K562 (cell line): ENCODE results near the gene TIFAB.

Experiments used
- CTCF ChIP-seq, 3 experiments: IDR thresholded peaks in 2 of 3; conservative IDR thresholded peaks in 1 of 3; 2 replicates each; pipeline ENCODE4 v1.5.1; 2011 to 2012; ENCODE audit warnings: low read length in 3 of 3, mild to moderate bottlenecking in 3 of 3, control low read depth in 2 of 3, improper control_type of control experiment in 1 of 3, inconsistent platforms in 1 of 3, low read depth in 1 of 3, mixed read lengths in 1 of 3, moderate library complexity in 1 of 3; ENCODE audit not compliant: insufficient read depth in 2 of 3
- YY1 ChIP-seq, 3 experiments: IDR thresholded peaks; 2 replicates each; pipeline ENCODE4 v1.6.1; 2011; ENCODE audit warnings: low read length in 2 of 3, mild to moderate bottlenecking in 2 of 3, moderate library complexity in 2 of 3, borderline replicate concordance in 1 of 3, control low read depth in 1 of 3, low read depth in 1 of 3; ENCODE audit not compliant: insufficient read depth in 3 of 3, insufficient replicate concordance in 2 of 3, control insufficient read depth in 1 of 3, insufficient read length in 1 of 3; ENCODE audit errors: extremely low read depth in 1 of 3
- TF ChIP-seq, protein P1 (sequence below): sonication (generic); formaldehyde crosslinking; IDR thresholded peaks from 2 replicates; pipeline ENCODE4 v1.8.0; 2023; ENCODE audit warnings: mild to moderate bottlenecking, missing genetic modification reagents

- no peak for TF ChIP-seq YY1 (IDR thresholded peaks at IDR 0.05; ENCODE audit: borderline replicate concordance in 1 of 3, control insufficient read depth in 1 of 3, extremely low read depth in 1 of 3, insufficient read depth in 3 of 3, insufficient read length in 1 of 3, insufficient replicate concordance in 2 of 3, low read depth in 1 of 3, low read length in 2 of 3)
- TF ChIP-seq, protein P1, sequence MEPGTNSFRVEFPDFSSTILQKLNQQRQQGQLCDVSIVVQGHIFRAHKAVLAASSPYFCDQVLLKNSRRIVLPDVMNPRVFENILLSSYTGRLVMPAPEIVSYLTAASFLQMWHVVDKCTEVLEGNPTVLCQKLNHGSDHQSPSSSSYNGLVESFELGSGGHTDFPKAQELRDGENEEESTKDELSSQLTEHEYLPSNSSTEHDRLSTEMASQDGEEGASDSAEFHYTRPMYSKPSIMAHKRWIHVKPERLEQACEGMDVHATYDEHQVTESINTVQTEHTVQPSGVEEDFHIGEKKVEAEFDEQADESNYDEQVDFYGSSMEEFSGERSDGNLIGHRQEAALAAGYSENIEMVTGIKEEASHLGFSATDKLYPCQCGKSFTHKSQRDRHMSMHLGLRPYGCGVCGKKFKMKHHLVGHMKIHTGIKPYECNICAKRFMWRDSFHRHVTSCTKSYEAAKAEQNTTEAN (CRISPR knock-in tag), result no peak
- TF ChIP-seq CTCF (IDR thresholded peaks at IDR 0.05 in 2 of 3, conservative IDR thresholded peaks at IDR 0.05 in 1 of 3; ENCODE audit: insufficient read depth in 2 of 3, low read depth in 1 of 3, low read length in 3 of 3), result no peak
Observed at GRCh38 chr5:135467871-135468485, 15.8 kb upstream of the TIFAB start.
